H9 (cell line): ENCODE measurements around the gene JARID2. TPM values are rescaled to one million over a fixed set of nuclear protein-coding genes. Genes with fewer than 3 reads are reported as not detected.
A peak's percentile ranks its signal among the peaks of the same experiment; 100 is the strongest.

Source experiments
- DNase-seq: peaks from one replicate; pipeline ENCODE4 v3.0.0-alpha.2; 2017
- H2AFZ ChIP-seq: one replicate; pipeline ENCODE4 v1.6.1; 2013; ENCODE audit warnings: mild to moderate bottlenecking, low read length, control low read depth, moderate library complexity
- H2AK5ac ChIP-seq: 2 replicates; pipeline ENCODE4 v1.6.1; 2013; ENCODE audit warnings: low read length, control low read depth, mixed read lengths; ENCODE audit not compliant: insufficient read length
- H2BK120ac ChIP-seq: one replicate; pipeline ENCODE4 v1.6.1; 2013; ENCODE audit warnings: low read depth, mild to moderate bottlenecking, low read length, control low read depth, inconsistent platforms; ENCODE audit not compliant: poor library complexity, severe bottlenecking
- H2BK12ac ChIP-seq: 2 replicates; pipeline ENCODE4 v1.6.1; 2013; ENCODE audit warnings: low read length, control low read depth, mixed read lengths, low read depth; ENCODE audit not compliant: insufficient read length
- H2BK15ac ChIP-seq: 2 replicates; pipeline ENCODE4 v1.6.1; 2013; ENCODE audit warnings: low read depth, low read length, control low read depth
- H2BK20ac ChIP-seq: one replicate; pipeline ENCODE4 v1.6.1; 2013; ENCODE audit warnings: low read depth, mild to moderate bottlenecking, low read length, control low read depth, inconsistent platforms; ENCODE audit not compliant: poor library complexity, severe bottlenecking
- H2BK5ac ChIP-seq: 2 replicates; pipeline ENCODE4 v1.6.1; 2013; ENCODE audit warnings: low read length, control low read depth, mixed read lengths; ENCODE audit not compliant: insufficient read length
- H3K14ac ChIP-seq: 2 replicates; pipeline ENCODE4 v1.6.1; 2013; ENCODE audit warnings: low read length, control low read depth; ENCODE audit not compliant: insufficient read depth
- H3K18ac ChIP-seq: 2 replicates; pipeline ENCODE4 v1.6.1; 2013; ENCODE audit warnings: low read depth, mild to moderate bottlenecking, mixed read lengths, low read length, control low read depth; ENCODE audit not compliant: insufficient read length
- H3K23ac ChIP-seq: 2 replicates; pipeline ENCODE4 v1.6.1; 2013; ENCODE audit warnings: low read length, control low read depth, mixed read lengths, low read depth; ENCODE audit not compliant: insufficient read length
- H3K23me2 ChIP-seq: 2 replicates; pipeline ENCODE4 v1.6.1; 2013; ENCODE audit warnings: low read depth, mild to moderate bottlenecking, mixed read lengths, low read length, control low read depth; ENCODE audit not compliant: insufficient read length, poor library complexity, severe bottlenecking
- H3K27ac ChIP-seq: 2 replicates; pipeline ENCODE4 v1.5.1; 2013; ENCODE audit warnings: low read length, control low read depth, mixed read lengths, low read depth; ENCODE audit not compliant: insufficient read length
- H3K27me3 ChIP-seq: 2 replicates; pipeline ENCODE4 v1.6.1; 2013; ENCODE audit warnings: low read length, control low read depth, inconsistent platforms; ENCODE audit not compliant: insufficient read depth
- H3K4ac ChIP-seq: 2 replicates; pipeline ENCODE4 v1.6.1; 2013; ENCODE audit warnings: low read depth, mild to moderate bottlenecking, control low read depth, inconsistent platforms, low read length, moderate library complexity
- H3K4me1 ChIP-seq: 2 replicates; pipeline ENCODE4 v1.6.1; 2013; ENCODE audit warnings: low read length, control low read depth, inconsistent platforms; ENCODE audit not compliant: insufficient read depth
- H3K4me2 ChIP-seq: 2 replicates; pipeline ENCODE4 v1.6.1; 2013; ENCODE audit warnings: low read length, control low read depth, mixed read lengths; ENCODE audit not compliant: insufficient read length, insufficient read depth
- H3K56ac ChIP-seq: 2 replicates; pipeline ENCODE4 v1.6.1; 2013; ENCODE audit warnings: low read depth, mild to moderate bottlenecking, mixed read lengths, low read length, control low read depth; ENCODE audit not compliant: insufficient read length
- H3K79me1 ChIP-seq: 2 replicates; pipeline ENCODE4 v1.6.1; 2013; ENCODE audit warnings: low read depth, mild to moderate bottlenecking, moderate library complexity, low read length, control low read depth, inconsistent platforms; ENCODE audit not compliant: insufficient read depth, poor library complexity, severe bottlenecking
- H3K79me2 ChIP-seq: 2 replicates; pipeline ENCODE4 v1.6.1; 2013; ENCODE audit warnings: low read length, control low read depth, inconsistent platforms; ENCODE audit not compliant: insufficient read depth
- H3K9ac ChIP-seq: 2 replicates; pipeline ENCODE4 v1.6.1; 2013; ENCODE audit warnings: low read length, control low read depth, mixed read lengths; ENCODE audit not compliant: insufficient read length; ENCODE audit errors: extremely low read depth
- H3K9me3 ChIP-seq: one replicate; pipeline ENCODE4 v1.6.1; 2013; ENCODE audit warnings: low read depth, low read length, inconsistent platforms; ENCODE audit not compliant: control insufficient read depth
- H3T11ph ChIP-seq: one replicate; pipeline ENCODE4 v1.6.1; 2013; ENCODE audit warnings: mild to moderate bottlenecking, low read length, control low read depth, inconsistent platforms
- H4K20me1 ChIP-seq: one replicate; pipeline ENCODE4 v1.6.1; 2013; ENCODE audit not compliant: control insufficient read depth, insufficient read length, insufficient read depth
- H4K5ac ChIP-seq: 2 replicates; pipeline ENCODE4 v1.6.1; 2013; ENCODE audit warnings: low read depth, mild to moderate bottlenecking, mixed read lengths, low read length, control low read depth; ENCODE audit not compliant: insufficient read length
- H4K8ac ChIP-seq: replicated peaks from 2 replicates; pipeline ENCODE4 v1.6.1; 2013; ENCODE audit warnings: low read length, control low read depth, mixed read lengths, low read depth; ENCODE audit not compliant: insufficient read length
- H4K91ac ChIP-seq: 2 replicates; pipeline ENCODE4 v1.6.1; 2013; ENCODE audit warnings: low read depth, mild to moderate bottlenecking, moderate library complexity, mixed read lengths, low read length, control low read depth; ENCODE audit not compliant: insufficient read length
- H3K27ac Mint-ChIP-seq, 3 experiments: 2 replicates in 2 of 3; 3 replicates in 1 of 3; pipeline ENCODE4 v1.8.0; 2020 to 2021; ENCODE audit warnings: mixed read lengths in 3 of 3, mild to moderate bottlenecking in 1 of 3, moderate library complexity in 1 of 3
- H3K27me3 Mint-ChIP-seq: 2 replicates; pipeline ENCODE4 v1.8.0; 2021; ENCODE audit warnings: low read depth, mild to moderate bottlenecking, moderate library complexity, mixed read lengths
- H3K36me3 Mint-ChIP-seq, 3 experiments: 2 replicates in 2 of 3; 3 replicates in 1 of 3; pipeline ENCODE4 v1.8.0; 2020 to 2021; ENCODE audit warnings: low read depth in 3 of 3, mixed read lengths in 3 of 3; ENCODE audit not compliant: insufficient read depth in 1 of 3
- H3K4me1 Mint-ChIP-seq, 2 experiments: 2 replicates each; pipeline ENCODE4 v1.8.0; 2020; ENCODE audit warnings: mixed read lengths in 2 of 2
- H3K4me3 Mint-ChIP-seq, 2 experiments: 2 replicates in 1 of 2; 3 replicates in 1 of 2; pipeline ENCODE4 v1.8.0; 2020 to 2021; ENCODE audit warnings: mild to moderate bottlenecking in 2 of 2, mixed read lengths in 2 of 2, moderate library complexity in 1 of 2
- H3K9me3 Mint-ChIP-seq, 2 experiments: 2 replicates in 1 of 2; 3 replicates in 1 of 2; pipeline ENCODE4 v1.8.0; 2020; ENCODE audit warnings: mild to moderate bottlenecking in 2 of 2, mixed read lengths in 2 of 2, moderate library complexity in 1 of 2
- CTCF ChIP-seq: fragments of 200-600 bp; sonication (generic); conservative IDR thresholded peaks from 3 replicates; pipeline ENCODE4 v1.8.0; 2021; ENCODE audit warnings: antibody characterized with exemption, mild to moderate bottlenecking
- WGBS: extraction: QIAGEN DNeasy Blood & Tissue Kit; methylation state at CpG from one replicate; pipeline ENCODE4 v1.1.7; 2013; ENCODE audit warnings: missing lambda C conversion rate, low lambda C conversion rate, mixed read lengths; ENCODE audit not compliant: insufficient read length; ENCODE audit errors: extremely low coverage; 5-methylcytosine and 5-hydroxymethylcytosine counted together
- total RNA-seq: library from RNA; stranded (reverse); gene quantifications from 2 replicates; pipeline ENCODE4 v1.2.1, GENCODE V29; 2021

Gene JARID2
- total RNA-seq, 1 experiment from 2014 or later: 174 TPM

DNA sequence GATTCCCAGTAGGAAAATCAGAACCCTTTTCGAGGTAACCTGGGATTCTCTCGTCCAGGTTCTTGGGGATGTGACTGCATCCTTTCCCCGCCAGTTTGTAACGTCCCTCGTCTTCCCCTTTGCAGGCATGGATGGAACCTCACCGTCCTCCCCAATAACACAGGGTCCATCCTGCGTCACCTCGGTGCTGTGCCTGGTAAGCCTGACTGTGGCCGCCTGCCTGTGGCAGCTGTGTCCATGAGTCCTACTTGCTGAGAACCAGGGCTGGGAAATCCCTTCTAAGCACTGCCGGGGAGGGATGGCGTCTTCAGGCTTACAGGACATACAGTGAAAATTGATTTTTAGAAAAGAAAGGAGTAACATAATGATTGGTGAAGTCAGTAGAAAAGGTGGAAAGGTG lies 261.4 kb downstream of the JARID2 start:
- H4K20me1 ChIP-seq: peaks cover 3% of the 10 kb centered on the region
- Mint-ChIP-seq H3K4me3 (no peak overlapping the region), H3K4me1 (peaks cover 31 to 35% of the 10 kb centered on the region in 2 experiments), H3K36me3 (peaks cover 77 to 98% (median 94%) of the 10 kb centered on the region in 3 experiments), H3K27ac (peak overlapping the region in 2 of 3 experiments; percentile 81 to 92; a peak in 5 of 7 replicates), H3K9me3 (no peaks in the 10 kb centered on the region), H3K27me3 (peaks cover 1% of the 10 kb centered on the region; the same call in 1 of the 2 replicates)
- no peak overlapping the region for H3T11ph ChIP-seq
- DNase-seq: no peak
- peaks cover 10% of the 10 kb centered on the region; the same call in 1 of the 2 replicates for H3K79me2 ChIP-seq
- no peaks in the 10 kb centered on the region for H3K27me3 ChIP-seq
- H2AFZ ChIP-seq: no peak overlapping the region
- no peak overlapping the region for H3K4ac ChIP-seq
- H3K27ac ChIP-seq: no peak overlapping the region
- no peak overlapping the region for H2BK20ac ChIP-seq
- H3K23me2 ChIP-seq: no peaks in the 10 kb centered on the region
- no peak overlapping the region for H4K91ac ChIP-seq
- no peak overlapping the region for H4K8ac ChIP-seq
- no peak overlapping the region for H4K5ac ChIP-seq
- no peak overlapping the region for H3K18ac ChIP-seq
- H2BK120ac ChIP-seq: no peak overlapping the region
- no peak overlapping the region for H2BK12ac ChIP-seq
- no peak overlapping the region for H3K4me2 ChIP-seq
- H3K9me3 ChIP-seq: no peaks in the 10 kb centered on the region
- H3K14ac ChIP-seq: no peak overlapping the region; the same call in 1 of the 2 replicates
- H3K23ac ChIP-seq: no peak overlapping the region
- TF ChIP-seq CTCF: no peak
- H3K4me1 ChIP-seq: no peaks in the 10 kb centered on the region; the same call in 1 of the 2 replicates
- H2BK5ac ChIP-seq: no peak overlapping the region
- no peak overlapping the region for H3K56ac ChIP-seq
- H2BK15ac ChIP-seq: no peak overlapping the region
- no peak overlapping the region for H3K9ac ChIP-seq
- no CpG with 5 or more reads among the region's 11 CpGs for WGBS
- H3K79me1 ChIP-seq: peaks cover 6% of the 10 kb centered on the region
- H2AK5ac ChIP-seq: no peak overlapping the region
